ENCODE results near the gene OR6Y1. TPM values are rescaled to one million over a fixed set of nuclear protein-coding genes. Genes with fewer than 3 reads are reported as not detected.

Gene OR6Y1, protein sequence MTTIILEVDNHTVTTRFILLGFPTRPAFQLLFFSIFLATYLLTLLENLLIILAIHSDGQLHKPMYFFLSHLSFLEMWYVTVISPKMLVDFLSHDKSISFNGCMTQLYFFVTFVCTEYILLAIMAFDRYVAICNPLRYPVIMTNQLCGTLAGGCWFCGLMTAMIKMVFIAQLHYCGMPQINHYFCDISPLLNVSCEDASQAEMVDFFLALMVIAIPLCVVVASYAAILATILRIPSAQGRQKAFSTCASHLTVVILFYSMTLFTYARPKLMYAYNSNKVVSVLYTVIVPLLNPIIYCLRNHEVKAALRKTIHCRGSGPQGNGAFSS
- total RNA-seq: not detected in 2 replicates
- long read RNA-seq: 0 reads

DNA sequence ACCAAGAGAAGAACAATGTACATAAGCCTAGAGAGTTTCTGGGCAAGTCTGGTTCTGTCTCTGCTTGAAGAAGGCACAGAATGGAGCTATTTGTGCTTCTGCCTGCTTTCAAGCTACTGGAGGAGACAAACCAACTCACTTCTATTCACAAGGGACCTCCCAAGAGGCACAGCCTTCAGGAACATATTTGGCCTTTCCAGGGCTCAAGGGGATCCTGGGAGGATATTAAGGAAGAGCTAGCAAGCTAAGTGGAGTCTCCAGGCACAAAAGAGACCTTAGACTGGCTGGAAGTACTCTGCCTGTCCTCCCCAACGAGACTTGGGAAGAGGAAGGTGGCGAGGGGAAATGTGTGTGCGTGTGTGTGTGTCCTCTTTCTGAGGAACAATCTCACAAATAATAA is at the start of gene OR6Y1:
OR6Y1 (minus strand) TSS at position 54 of the 400 bp plus-strand sequence. CDS start 6,300 bp downstream, outside the sequence.
- no peak for DNase-seq (ENCODE audit: extremely low spot score, unreplicated experiment)
- Mint-ChIP-seq H3K4me3 (ENCODE audit: unreplicated experiment) (no peak within 1 kb of the TSS), H3K9me3 (ENCODE audit: unreplicated experiment) (no peaks in the 10 kb centered on the region), H3K27me3 (ENCODE audit: unreplicated experiment) (no peaks in the 10 kb centered on the region), H3K36me3 (ENCODE audit: unreplicated experiment) (no peaks in the 10 kb centered on the region), H3K27ac (ENCODE audit: unreplicated experiment) (no peak within 1 kb of the TSS), H3K4me1 (ENCODE audit: unreplicated experiment) (no peaks in the 10 kb centered on the region)
- TF ChIP-seq, protein P1, sequence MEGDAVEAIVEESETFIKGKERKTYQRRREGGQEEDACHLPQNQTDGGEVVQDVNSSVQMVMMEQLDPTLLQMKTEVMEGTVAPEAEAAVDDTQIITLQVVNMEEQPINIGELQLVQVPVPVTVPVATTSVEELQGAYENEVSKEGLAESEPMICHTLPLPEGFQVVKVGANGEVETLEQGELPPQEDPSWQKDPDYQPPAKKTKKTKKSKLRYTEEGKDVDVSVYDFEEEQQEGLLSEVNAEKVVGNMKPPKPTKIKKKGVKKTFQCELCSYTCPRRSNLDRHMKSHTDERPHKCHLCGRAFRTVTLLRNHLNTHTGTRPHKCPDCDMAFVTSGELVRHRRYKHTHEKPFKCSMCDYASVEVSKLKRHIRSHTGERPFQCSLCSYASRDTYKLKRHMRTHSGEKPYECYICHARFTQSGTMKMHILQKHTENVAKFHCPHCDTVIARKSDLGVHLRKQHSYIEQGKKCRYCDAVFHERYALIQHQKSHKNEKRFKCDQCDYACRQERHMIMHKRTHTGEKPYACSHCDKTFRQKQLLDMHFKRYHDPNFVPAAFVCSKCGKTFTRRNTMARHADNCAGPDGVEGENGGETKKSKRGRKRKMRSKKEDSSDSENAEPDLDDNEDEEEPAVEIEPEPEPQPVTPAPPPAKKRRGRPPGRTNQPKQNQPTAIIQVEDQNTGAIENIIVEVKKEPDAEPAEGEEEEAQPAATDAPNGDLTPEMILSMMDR (IDR thresholded peaks at IDR 0.05): no peak

DNA sequence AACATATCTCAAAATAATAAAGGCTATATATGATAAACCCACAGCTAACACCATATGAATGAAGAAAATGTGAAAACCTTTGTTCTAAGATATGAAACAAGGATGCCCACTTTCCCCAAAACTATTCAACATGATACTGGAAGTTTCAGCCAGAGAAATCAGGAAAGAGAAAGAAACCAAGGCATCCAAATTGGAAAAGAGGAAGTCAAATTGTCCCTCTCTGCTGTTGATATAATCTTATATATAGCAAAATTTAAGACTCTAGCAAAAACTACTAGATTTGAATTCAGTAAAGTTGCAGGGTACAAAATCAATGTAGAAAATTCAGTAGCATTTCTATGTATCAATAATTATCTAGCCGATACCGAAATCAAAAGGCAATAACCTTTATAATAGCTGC is 46.5 kb upstream of the OR6Y1 start:
- no peak overlapping the region for H3K27ac Mint-ChIP-seq (ENCODE audit: unreplicated experiment)
- no peak overlapping the region for H3K4me3 Mint-ChIP-seq (ENCODE audit: unreplicated experiment)
- no peaks in the 10 kb centered on the region for H3K27me3 Mint-ChIP-seq (ENCODE audit: unreplicated experiment)
- no peak for DNase-seq (ENCODE audit: extremely low spot score, unreplicated experiment)
- H3K9me3 Mint-ChIP-seq (ENCODE audit: unreplicated experiment): peaks cover 15% of the 10 kb centered on the region
- no peaks in the 10 kb centered on the region for H3K4me1 Mint-ChIP-seq (ENCODE audit: unreplicated experiment)
- H3K36me3 Mint-ChIP-seq (ENCODE audit: unreplicated experiment): no peaks in the 10 kb centered on the region
- TF ChIP-seq, protein P1 (IDR thresholded peaks at IDR 0.05): no peak

DNA sequence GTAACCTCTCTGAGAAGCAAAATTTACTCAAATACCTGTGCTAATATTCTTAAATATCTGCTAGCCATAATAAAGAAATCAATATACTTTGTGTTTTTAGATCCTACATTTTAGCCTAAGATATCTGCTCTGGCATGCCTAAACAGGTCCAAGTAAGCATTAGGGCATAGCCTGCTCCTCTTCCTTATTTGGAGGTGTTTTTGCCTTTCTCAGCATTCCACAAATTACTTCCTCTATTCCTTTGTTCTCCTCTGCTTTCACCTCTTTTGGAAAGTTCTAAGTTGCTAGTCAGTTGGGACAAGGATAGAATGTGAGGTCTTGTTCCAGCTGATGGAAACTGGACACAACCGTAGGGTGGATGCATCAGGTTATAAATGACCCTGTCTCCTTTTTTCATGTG is 32.7 kb upstream of the OR6Y1 start:
- TF ChIP-seq, protein P1 (IDR thresholded peaks at IDR 0.05): no peak
- Mint-ChIP-seq H3K4me1 (ENCODE audit: unreplicated experiment) (no peaks in the 10 kb centered on the region), H3K27me3 (ENCODE audit: unreplicated experiment) (no peaks in the 10 kb centered on the region), H3K27ac (ENCODE audit: unreplicated experiment) (no peak overlapping the region), H3K4me3 (ENCODE audit: unreplicated experiment) (no peak overlapping the region), H3K9me3 (ENCODE audit: unreplicated experiment) (no peaks in the 10 kb centered on the region), H3K36me3 (ENCODE audit: unreplicated experiment) (no peaks in the 10 kb centered on the region)
- DNase-seq (ENCODE audit: extremely low spot score, unreplicated experiment): no peak

DNA sequence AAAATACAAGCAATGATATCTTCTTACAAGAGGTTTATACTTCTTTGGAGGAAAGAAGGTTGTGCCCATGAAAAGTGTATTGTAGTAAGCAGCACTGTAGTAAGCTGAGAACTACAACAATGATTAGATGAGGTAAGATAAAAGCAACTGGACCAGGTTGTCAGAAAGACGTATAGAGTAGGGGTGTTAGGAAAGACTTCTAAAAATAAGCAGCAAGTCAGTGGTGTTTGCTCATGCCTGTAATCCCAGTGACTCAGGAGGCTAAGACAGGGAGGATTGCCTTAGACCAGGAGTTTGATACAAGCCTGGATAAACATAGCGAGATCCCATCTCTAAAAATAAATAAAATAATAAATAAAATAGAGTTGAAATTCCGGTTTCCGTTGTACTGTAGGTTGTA is 29.8 kb upstream of the OR6Y1 start:
- H3K27ac Mint-ChIP-seq (ENCODE audit: unreplicated experiment): no peak overlapping the region
- TF ChIP-seq, protein P1 (IDR thresholded peaks at IDR 0.05): no peak

DNA sequence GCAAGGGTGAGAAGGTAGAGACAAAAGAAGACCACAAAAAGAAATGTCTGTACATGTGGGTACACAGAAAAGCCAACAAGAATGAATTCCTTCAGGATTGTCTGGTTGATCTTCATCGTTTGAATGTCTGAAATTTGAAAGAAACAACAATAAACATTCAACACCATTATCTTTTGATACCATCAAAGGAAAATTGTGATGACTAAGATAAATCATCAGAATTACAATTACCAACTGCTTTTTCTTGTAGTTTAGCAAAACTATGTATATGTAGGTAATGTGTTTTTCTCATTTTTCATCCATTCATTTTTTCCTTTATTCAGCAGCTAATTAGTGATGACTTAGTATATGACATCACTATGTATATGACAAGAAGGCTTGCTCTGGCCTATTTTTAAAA is 25.5 kb upstream of the OR6Y1 start, which contains the start of gene OR10X1:
OR10X1 (minus strand) TSS at position 167 of the 400 bp plus-strand sequence; CDS start at position 167, 0 bp downstream.
- no peaks in the 10 kb centered on the region for H3K36me3 Mint-ChIP-seq (ENCODE audit: unreplicated experiment)
- no peaks in the 10 kb centered on the region for H3K27me3 Mint-ChIP-seq (ENCODE audit: unreplicated experiment)
- no peak within 1 kb of the TSS for H3K4me3 Mint-ChIP-seq (ENCODE audit: unreplicated experiment)
- TF ChIP-seq, protein P1 (IDR thresholded peaks at IDR 0.05): no peak
- H3K4me1 Mint-ChIP-seq (ENCODE audit: unreplicated experiment): no peaks in the 10 kb centered on the region
- H3K27ac Mint-ChIP-seq (ENCODE audit: unreplicated experiment): no peak within 1 kb of the TSS
- no peak for DNase-seq (ENCODE audit: extremely low spot score, unreplicated experiment)
- H3K9me3 Mint-ChIP-seq (ENCODE audit: unreplicated experiment): no peaks in the 10 kb centered on the region

More for the DNA sequence above, 29.8 kb upstream of the OR6Y1 start:
- H3K4me3 Mint-ChIP-seq (ENCODE audit: unreplicated experiment): no peak overlapping the region
- no peaks in the 10 kb centered on the region for H3K9me3 Mint-ChIP-seq (ENCODE audit: unreplicated experiment)
- H3K4me1 Mint-ChIP-seq (ENCODE audit: unreplicated experiment): no peaks in the 10 kb centered on the region
- no peaks in the 10 kb centered on the region for H3K36me3 Mint-ChIP-seq (ENCODE audit: unreplicated experiment)
- no peak for DNase-seq (ENCODE audit: extremely low spot score, unreplicated experiment)
- H3K27me3 Mint-ChIP-seq (ENCODE audit: unreplicated experiment): no peaks in the 10 kb centered on the region
